T47D (cell line): ENCODE data around the gene SNPH.
A peak's percentile ranks its signal among the peaks of the same experiment; 100 is the strongest.

Source experiments
- DNase-seq, 2 experiments: peaks; one replicate each; pipeline versions ENCODE4 v3.0.0 to v3.0.0-alpha.2; 2011 to 2012; ENCODE audit warnings: low read depth in 1 of 2, low spot score in 1 of 2
- JUND ChIP-seq: IDR thresholded peaks from 2 replicates; pipeline ENCODE4 v1.6.1; 2012; ENCODE audit warnings: low read depth
- in situ Hi-C: cut with HindIII; loops from 2 replicates; pipeline ENCODE4 v1.10.0; 2016; ENCODE audit warnings: low sequenced_read_pairs, low pct_unique_long_range_greater_than_20kb

Gene SNPH

DNA sequence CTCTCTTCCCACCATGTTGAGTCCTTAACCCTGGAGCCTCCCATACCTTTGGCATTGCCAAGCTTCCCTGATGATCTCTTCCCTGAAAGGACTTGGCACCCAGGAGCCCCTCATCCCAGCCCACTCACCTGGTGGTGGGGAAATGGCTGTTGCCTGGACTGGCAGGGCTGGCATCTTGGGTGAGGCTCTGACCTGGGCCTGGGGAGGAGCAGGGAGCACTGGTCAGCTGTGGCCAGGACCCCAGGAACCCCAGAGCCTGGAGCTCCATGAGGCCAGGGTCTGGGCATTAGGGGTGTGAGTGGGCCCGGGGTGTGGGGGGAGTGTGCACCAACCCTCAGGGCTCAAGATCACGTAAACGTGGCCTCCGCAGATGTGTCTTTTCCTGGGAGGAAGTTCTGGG lies 53.4 kb downstream of the SNPH start:
- TF ChIP-seq JUND = no peak
- in situ Hi-C loops = loop anchor here (25.0 kb wide), 1 partner anchor 143 kb away; the partner anchor contains the start of gene NSFL1C
- no peak for DNase-seq

DNA sequence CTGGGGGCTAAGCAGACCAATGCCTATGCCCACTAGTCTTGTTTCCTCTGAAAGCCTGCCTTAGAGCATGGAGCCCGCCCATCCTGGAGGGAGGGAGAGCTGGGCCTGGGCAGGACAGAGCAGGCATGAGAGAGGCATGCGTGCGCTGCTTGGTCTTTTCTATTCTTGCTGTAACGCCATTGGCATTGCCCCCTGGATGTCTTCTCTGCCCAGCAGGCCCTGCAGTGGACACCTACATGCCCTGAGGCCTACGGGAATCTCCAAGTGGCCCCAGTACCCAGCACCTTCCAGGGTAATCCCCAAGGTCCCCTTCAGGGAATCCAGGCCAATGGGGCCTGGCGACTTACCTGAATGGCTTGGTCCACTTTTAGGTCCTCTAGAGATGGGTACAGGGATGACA lies 53.9 kb downstream of the SNPH start:
- in situ Hi-C loops = loop anchor here (25.0 kb wide), 1 partner anchor 142 kb away; the partner anchor contains the start of gene NSFL1C
- DNase-seq = no peak
- TF ChIP-seq JUND = no peak

DNA sequence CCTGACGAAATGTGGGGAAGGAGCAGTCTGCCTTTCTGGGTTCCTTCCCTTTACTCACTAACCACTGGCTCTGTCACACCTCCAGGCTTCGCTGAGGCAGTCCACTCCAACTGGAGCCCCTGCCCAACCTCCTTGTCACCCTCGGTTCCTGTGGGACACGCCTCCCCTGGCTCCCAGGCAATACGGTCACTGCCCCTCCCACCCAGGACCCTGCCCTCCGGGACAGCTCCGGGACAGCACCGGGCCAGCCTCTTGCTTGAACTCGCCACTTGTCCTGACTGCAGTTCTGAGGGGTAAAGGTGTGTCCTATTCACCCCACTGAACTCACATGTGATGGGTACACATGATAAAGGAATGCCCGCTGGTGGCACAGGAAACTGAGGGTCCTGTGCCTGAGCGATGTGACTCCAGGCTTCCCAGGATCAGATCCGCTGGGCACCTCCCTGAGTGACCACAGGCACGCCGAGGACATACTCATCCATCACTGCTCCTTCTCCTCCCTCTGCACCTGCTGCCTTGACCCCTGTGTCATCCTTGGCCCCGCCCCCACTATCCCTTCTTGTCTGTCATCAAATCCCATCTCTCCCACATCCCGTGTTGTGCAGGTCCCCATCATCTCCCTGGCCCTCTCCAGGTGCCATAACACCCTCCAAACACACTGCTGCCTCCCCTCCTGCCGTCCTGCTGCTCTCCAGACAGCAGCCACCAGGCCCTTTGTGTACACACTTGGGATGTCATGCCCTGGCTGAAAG lies 55.0 kb downstream of the SNPH start:
- no peak for DNase-seq
- TF ChIP-seq JUND = no peak
- in situ Hi-C loops = loop anchor here (25.0 kb wide), 1 partner anchor 141 kb away; the partner anchor contains the start of gene NSFL1C

DNA sequence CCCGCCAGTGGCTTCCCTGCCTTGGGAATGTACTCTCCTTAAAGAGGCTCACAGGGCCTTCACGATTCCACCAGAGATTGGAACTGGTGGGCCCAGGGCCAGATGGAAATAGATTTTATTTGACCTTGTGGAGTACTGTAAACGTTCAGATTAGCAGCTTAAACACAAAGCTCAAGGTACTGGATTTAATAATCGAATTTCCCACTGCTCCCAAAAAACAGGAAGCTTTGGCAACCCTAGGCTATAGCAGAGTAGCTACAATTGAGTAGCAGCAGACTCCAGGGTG lies 55.5 kb downstream of the SNPH start:
- no peak for TF ChIP-seq JUND
- no peak for DNase-seq
- in situ Hi-C loops = loop anchor here (25.0 kb wide), 1 partner anchor 141 kb away; the partner anchor contains the start of gene NSFL1C

DNA sequence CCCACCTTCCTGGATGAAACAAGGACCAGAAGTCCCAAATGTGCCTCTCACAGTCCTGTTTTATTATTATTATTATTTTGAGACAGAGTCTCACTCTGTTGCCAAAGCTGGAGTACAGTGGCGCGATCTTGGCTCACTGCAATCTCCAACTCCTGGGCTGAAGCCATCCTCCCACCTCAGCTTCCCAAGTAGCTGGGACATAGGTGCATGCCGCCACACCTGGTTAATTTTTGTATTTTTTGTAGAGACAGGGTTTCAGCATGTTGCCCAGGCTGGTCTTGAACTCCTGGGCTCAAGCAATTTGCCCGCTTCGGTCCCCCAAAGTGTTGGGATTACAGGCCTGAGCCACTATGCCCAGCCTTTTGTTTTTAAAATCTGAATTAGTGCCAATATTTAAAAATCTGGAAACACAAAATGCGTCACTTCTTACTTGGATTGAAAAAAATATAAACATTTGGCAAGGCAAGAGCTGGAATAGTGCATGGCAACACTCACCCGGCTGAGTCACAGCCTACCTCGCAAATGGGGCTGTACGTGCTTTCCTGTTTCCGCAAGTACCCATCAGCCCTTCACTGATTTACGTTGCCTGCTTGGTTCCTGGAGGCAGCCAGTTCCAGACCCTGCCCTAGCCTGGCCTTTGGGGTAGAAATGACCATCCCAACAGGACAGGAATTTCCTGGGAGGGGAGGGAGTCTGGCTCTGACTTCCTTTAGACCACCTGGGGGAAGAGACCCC lies 56.6 kb downstream of the SNPH start:
- in situ Hi-C loops = loop anchor here (25.0 kb wide), 1 partner anchor 140 kb away; the partner anchor contains the start of gene NSFL1C
- no peak for DNase-seq
- no peak for TF ChIP-seq JUND

DNA sequence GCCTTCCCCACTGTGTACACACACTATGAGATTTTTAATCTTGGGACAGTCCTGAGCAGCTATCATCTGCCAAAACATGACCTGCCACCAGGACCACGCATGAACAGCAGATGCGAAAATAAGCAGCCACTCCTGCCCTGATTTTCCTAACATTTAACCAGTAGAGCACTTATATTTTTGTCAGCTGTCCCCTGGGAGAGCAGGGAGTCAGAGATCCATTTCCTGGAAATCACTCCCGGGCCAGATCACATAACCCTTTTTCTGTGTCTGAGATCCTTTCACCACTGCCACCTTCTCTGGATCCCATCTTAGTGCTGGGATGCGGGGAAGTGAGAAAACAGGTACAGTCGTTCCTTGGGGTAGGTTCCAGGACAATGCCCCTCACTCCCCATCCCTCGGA lies 57.2 kb downstream of the SNPH start:
- TF ChIP-seq JUND = no peak
- DNase-seq = no peak
- in situ Hi-C loops = loop anchor here (25.0 kb wide), 1 partner anchor 139 kb away; the partner anchor contains the start of gene NSFL1C

DNA sequence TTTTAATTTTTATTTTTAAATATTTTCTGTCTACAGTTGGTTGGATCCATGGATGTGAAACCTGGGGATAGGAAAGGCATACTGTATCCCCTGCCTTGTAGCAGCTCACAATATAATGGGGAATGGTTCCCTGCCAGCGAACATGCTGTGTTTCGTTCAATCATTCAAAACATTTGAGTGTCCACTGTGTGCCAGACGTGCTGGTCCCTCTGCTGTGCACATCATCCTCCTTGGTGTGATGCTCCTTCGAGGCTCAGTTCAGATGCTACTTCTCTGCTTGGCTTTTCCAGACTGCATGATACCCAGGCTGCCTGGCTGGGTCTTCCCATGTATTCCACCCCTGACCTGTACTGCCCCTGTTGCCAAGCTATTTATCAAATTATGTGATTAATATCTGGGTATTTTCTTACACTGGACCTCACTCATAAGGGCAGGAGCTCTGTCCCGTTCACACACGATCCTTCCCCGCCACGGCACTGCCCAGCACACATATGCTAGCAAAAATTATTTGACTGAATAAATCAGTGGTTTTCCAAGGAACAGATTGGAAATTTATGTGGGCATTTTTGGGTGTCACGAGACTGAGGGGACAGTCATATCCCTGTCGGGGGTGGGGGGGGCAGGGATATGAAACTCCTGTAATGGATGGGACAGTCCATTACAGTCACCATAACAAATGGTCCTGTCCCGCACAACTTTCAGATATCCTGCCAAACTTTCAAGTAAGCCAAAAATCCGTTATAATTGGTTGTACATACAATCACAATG lies 57.9 kb downstream of the SNPH start:
- in situ Hi-C loops = loop anchor here (25.0 kb wide), 1 partner anchor 138 kb away; the partner anchor contains the start of gene NSFL1C
- DNase-seq = no peak
- no peak for TF ChIP-seq JUND

DNA sequence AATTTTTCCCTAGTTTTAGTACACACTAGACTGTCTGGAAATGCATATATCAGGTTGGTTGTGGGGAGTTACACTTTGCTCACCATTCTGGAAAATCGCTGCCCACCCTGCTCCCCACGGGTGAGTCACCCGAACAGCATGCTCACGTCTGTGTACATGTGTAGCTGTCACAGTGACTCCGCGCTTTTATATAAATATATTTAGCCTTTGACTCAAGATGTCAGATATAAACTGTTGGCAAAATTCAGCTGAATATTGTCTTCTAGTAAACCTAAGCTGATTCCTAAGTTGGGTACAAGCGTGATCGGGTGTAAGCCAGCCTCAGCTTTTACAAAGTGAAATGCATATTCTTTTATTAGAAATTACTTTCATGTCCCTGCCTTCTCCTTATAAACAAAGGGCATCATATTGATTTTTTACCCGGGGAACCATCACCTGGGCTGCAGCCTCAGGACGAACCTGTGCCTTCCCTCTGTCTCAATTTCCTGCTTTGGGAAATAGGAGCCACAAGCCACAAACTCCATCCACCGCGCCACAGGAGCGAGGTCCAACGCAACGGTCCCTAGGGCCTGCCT lies 58.6 kb downstream of the SNPH start:
- TF ChIP-seq JUND = no peak
- in situ Hi-C loops = loop anchor here (25.0 kb wide), 1 partner anchor 138 kb away; the partner anchor contains the start of gene NSFL1C

DNA sequence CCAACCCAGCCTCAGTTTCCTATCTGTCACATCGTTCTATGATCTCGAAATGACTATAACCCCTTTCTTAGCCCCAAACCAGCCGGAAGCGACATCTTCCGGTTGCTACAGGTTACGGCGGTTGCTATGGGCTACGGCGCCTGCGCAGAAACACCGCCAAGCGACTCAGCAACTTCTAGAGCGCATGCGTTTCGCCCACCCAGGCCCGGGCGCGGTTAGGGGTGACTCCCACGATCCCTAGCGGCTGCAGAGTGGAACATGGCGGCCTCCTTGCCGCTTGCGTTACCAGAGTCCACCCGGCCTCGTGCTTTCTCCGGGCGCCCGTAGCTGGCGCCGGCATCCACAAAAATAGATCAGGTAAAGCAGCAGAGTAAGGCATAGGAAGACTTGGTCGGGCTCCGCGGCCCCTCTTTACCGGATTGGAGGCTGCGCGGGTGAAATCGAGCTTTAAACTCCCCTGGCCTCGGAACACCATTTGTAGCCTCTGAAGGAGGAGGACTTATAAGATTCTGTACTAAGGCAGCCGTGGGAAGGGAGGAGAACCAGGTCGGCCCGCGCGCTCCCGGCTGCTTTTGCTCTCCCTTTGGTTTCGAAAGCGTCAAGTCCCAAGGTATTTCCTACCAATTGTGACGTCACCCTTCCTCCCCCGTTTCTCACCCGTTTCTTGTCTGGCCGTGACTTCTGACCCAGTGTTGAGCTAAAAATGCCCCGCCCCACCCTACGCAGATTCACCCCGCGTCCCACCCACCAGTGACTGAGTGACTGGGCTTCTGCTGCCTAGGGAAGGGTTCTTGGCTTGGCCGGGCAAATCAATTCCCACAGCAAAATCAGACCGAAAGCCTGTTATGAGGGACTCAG lies 59.3 kb downstream of the SNPH start:
- peak; percentile 96 to 98 for DNase-seq
- TF ChIP-seq JUND = no peak
- in situ Hi-C loops = no loop called here

More for the DNA sequence above, 58.6 kb downstream of the SNPH start:
- no peak for DNase-seq

DNA sequence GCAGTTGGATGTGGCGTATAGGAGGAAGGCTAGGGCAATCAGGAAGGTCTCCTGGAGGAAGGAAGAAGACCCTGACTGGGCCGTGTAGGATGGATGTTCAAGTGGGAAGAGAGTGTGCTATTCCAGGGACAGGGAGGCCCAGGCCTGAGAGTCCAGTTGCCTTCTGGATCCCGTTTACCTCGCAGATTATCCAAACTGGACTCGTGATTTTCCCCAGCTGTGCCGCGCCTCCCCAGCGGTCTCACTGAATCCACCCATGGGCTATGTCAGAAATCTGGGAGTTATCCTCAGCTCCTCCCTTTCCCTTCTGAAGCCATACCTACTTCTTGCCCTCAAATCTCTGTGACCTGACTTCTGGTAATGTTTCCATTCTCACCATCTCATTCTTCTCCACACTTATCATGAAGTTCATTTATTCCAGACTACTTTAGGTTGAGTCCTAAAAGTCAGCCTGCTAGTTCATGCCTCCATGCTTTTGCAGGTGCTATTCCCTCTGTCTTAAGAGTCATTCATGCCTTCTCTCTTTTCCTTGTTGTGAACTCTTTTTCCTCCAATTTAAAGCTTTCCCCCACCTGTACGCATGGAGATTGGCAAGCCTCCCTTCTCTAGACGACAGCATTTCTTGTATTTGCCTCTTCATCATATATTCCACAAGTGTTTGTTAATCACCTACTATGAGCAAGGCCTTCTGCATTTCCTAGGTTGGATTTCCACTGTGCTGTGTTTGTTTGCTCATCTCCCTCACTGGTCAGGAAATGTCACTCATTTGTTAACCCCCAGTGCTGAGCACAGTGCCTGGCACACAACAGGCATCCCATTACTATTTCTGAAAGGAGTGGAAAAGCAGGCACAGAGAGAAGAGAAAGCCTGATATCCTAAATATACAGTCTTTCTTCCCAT lies 60.2 kb downstream of the SNPH start:
- no peak for TF ChIP-seq JUND
- in situ Hi-C loops = no loop called here
- no peak for DNase-seq
